ENCODE results near the gene MTMR1. TPM values are rescaled to one million over a fixed set of nuclear protein-coding genes. Genes with fewer than 3 reads are reported as not detected.

The MTMR1 gene
- 12.7 to 16.2 TPM (median 15.5 TPM) in 5 replicates for total RNA-seq (2022; extraction: Qiagen RNA extraction)

DNA sequence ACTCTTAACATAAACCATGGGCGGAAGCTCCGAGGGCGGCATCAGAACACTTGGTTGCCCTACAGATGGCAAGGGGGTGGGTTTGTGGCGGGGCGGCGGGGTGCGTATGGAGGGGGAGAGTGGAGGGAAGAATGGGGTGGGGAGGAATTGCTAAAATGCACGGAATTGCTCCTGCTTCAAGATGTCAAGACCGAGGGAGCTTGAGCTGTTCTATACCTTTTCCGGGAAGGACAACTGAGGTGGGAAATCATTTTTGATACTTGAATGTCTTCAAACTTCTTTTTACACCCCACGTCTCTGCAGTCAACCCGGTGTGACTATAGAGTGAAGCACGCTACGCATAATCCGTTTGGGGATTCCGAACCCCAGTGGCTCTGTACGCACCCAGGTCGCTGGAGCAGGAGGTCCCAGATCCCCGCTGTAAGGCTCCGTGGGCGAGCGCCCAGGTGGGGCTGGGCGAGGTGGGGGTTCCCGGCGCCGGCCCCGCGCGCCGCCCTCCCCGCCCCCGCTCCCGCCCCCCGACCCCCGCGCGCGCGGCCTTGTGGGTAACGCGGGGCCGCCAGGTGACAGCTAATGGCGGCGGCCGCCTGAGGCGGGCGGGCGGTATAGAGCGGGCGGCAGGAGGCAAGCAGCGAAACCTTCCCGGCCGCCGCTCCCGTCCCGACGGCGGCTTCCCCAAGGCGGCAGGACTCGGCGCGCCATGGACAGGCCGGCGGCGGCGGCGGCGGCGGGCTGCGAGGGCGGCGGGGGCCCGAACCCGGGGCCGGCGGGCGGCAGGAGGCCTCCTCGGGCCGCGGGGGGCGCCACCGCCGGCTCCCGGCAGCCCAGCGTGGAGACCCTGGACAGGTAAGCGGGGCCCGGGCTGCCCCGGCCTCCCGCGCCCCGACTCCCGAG is at the start of gene MTMR1:
MTMR1 (plus strand) TSS at position 566 of the 894 bp plus-strand sequence; CDS start at position 701, 135 bp downstream.

Other genes with a start within 250 kb of the MTMR1 start
- gene MTM1, start 124.8 kb upstream of the MTMR1 start, total RNA-seq (2022; extraction: Qiagen RNA extraction): 4.5 to 8.2 TPM (median 5.6 TPM) in 5 replicates
- gene CD99L2, start 205.3 kb downstream of the MTMR1 start, total RNA-seq (2022; extraction: Qiagen RNA extraction): 50.8 to 60.8 TPM (median 53.8 TPM) in 5 replicates